Lower leg skin (tissue), 4 donors: ENCODE measurements around the gene AHR. TPM values are rescaled to one million over a fixed set of nuclear protein-coding genes. Genes with fewer than 3 reads are reported as not detected.

ENCODE experiments used
- DNase-seq, 2 donors: peaks; one replicate each; pipeline ENCODE4 v3.0.0-alpha.2; 2019; ENCODE audit warnings: low spot score in 2 of 2
- H3K4me3 ChIP-seq: fragments of 200-600 bp; sonication (generic); 2 replicates; pipeline ENCODE4 v1.5.1; 2017; ENCODE audit warnings: mild to moderate bottlenecking, low read depth; ENCODE audit not compliant: poor library complexity, severe bottlenecking
- CTCF ChIP-seq, 3 donors: fragments of 450-650 bp; IDR thresholded peaks; one replicate each; pipeline ENCODE4 v1.5.1; 2016; ENCODE audit warnings: antibody characterized with exemption in 3 of 3, mild to moderate bottlenecking in 3 of 3, moderate library complexity in 2 of 3
- POLR2A ChIP-seq, 2 donors: fragments of 450-650 bp; IDR thresholded peaks; one replicate each; pipeline ENCODE4 v1.6.1; 2016 to 2017; ENCODE audit warnings: antibody characterized with exemption in 2 of 2, mild to moderate bottlenecking in 1 of 2, moderate library complexity in 1 of 2
- WGBS, 2 donors: methylation state at CpG; one replicate each; pipeline ENCODE4 v1.1.5; 2018; 5-methylcytosine and 5-hydroxymethylcytosine counted together
- intact Hi-C: fragments of 100-400 bp; cut with DNase I; formaldehyde crosslinking; loops from one replicate; pipeline ENCODE4 v1.15.0; 2023; ENCODE audit warnings: low total_unique reads
- total RNA-seq, 4 donors: library from RNA; depleted of rRNA; stranded (reverse); fragments of >200 nt; gene quantifications; one replicate each; pipeline ENCODE4 v1.1.0, GENCODE V29; 2016

The AHR gene
- total RNA-seq, 4 donors from 2014 or later = 83.2 to 92.7 (median 90.0) TPM

GRCh38 chr7:17269341-17270221, 28.9 kb upstream of the AHR start:
- 57 to 72% methylated on average over 3 of the region's 3 CpGs for WGBS, 2 donors
- H3K4me3 ChIP-seq = no peak overlapping the region
- TF ChIP-seq CTCF (IDR thresholded peaks at IDR 0.05) (no peak), POLR2A (IDR thresholded peaks at IDR 0.05) (no peak)
- intact Hi-C loops = no loop called here
- no peak for DNase-seq

- DNase-seq = no peak
- intact Hi-C loops = no loop called here
- H3K4me3 ChIP-seq = no peak overlapping the region
- 30 to 37% methylated on average over 5 of the region's 5 CpGs for WGBS, 2 donors
- TF ChIP-seq CTCF (IDR thresholded peaks at IDR 0.05) (no peak), POLR2A (IDR thresholded peaks at IDR 0.05) (no peak)
Measured at GRCh38 chr7:17274551-17275245, 23.8 kb upstream of the AHR start.

GRCh38 chr7:17275749-17276671, 22.4 kb upstream of the AHR start:
- DNase-seq = no peak
- WGBS, 2 donors = 33 to 38% methylated on average over 4 of the region's 4 CpGs
- H3K4me3 ChIP-seq = no peak overlapping the region
- intact Hi-C loops = no loop called here
- TF ChIP-seq CTCF (IDR thresholded peaks at IDR 0.05) = no peak
- TF ChIP-seq POLR2A (IDR thresholded peaks at IDR 0.05) = no peak

- H3K4me3 ChIP-seq = no peak overlapping the region
- no peak for DNase-seq
- TF ChIP-seq POLR2A (IDR thresholded peaks at IDR 0.05) (no peak), CTCF (IDR thresholded peaks at IDR 0.05) (no peak)
- intact Hi-C loops = no loop called here
- WGBS, 2 donors = 86 to 89% methylated on average over 4 of the region's 4 CpGs
Measured at GRCh38 chr7:17279061-17279460, 19.4 kb upstream of the AHR start.

- TF ChIP-seq POLR2A (IDR thresholded peaks at IDR 0.05) = no peak
- TF ChIP-seq CTCF (IDR thresholded peaks at IDR 0.05) = no peak
- intact Hi-C loops = no loop called here
- DNase-seq = no peak
Measured at GRCh38 chr7:17289074-17289645, 9.3 kb upstream of the AHR start.

More at GRCh38 chr7:17289074-17289645, 9.3 kb upstream of the AHR start:
- H3K4me3 ChIP-seq = no peak overlapping the region
